Skeletal muscle satellite cell (primary cell): ENCODE results near the gene GALNT9.

Experiments used
- H3K27me3 ChIP-seq: 2 replicates; pipeline ENCODE4 v1.7.0; 2013; ENCODE audit warnings: low read length; ENCODE audit not compliant: control insufficient read depth, insufficient read depth
- H3K36me3 ChIP-seq: 2 replicates; pipeline ENCODE4 v1.7.0; 2013; ENCODE audit warnings: mild to moderate bottlenecking, control low read depth, low read length; ENCODE audit not compliant: insufficient read depth
- H3K4me1 ChIP-seq: 2 replicates; pipeline ENCODE4 v1.7.0; 2013; ENCODE audit warnings: low read length; ENCODE audit not compliant: control insufficient read depth, insufficient read depth
- H3K4me2 ChIP-seq: 2 replicates; pipeline ENCODE4 v1.7.0; 2013; ENCODE audit warnings: mild to moderate bottlenecking, low read length
- H3K4me3 ChIP-seq: 2 replicates; pipeline ENCODE4 v1.7.0; 2013; ENCODE audit warnings: low read length
- H3K9ac ChIP-seq: 2 replicates; pipeline ENCODE4 v1.7.0; 2013; ENCODE audit warnings: mild to moderate bottlenecking, low read depth, low read length, moderate library complexity
- H3K9me3 ChIP-seq: replicated peaks from 2 replicates; pipeline ENCODE4 v1.7.0; 2013; ENCODE audit warnings: mild to moderate bottlenecking, control low read depth, low read length

GALNT9 gene

DNA sequence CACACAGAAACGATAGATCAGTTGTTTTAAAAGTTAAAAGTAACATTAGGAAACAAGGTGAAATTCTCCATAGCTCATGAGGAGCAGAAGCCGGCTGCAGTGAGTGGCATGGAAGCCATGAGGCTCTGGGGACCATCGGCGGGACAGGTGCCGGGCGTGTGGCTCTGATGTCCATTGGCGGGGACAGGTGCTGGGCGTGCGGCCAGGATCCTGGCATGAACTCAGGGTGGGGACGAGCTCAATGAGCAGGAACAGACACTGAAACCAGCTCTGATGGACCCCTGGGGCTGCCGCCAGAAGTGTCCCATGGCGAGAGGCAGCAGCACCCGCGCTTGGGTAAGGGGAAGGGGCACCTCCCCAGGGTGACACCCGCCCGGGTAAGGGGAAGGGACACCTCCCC is 110.1 kb downstream of the GALNT9 start:
- Histone ChIP-seq H3K9me3 (peaks cover 4% of the 10 kb centered on the region), H3K4me1 (no peaks in the 10 kb centered on the region), H3K9ac (no peak overlapping the region), H3K36me3 (no peaks in the 10 kb centered on the region), H3K4me3 (no peak overlapping the region), H3K27me3 (peaks cover 38% of the 10 kb centered on the region), H3K4me2 (no peak overlapping the region)

DNA sequence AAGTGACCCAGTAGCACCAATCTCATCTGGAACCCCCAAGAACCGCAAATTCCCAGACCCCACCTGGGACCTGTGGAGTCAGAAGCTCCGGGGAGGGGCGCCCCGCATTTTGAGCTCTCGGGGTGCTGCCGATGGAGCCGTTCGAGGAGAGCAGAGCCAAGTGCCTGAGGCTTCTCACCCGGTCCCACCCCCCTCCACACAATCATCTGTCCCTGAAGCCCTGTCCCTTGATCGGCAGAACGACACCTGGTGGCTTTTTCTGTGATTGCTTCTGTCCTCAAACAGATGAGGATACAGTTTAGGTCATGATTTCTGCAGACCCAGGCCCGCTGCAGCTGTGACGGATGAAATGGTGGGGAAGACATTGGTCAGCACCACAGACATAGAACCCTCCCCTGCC is 110.5 kb downstream of the GALNT9 start:
- Histone ChIP-seq H3K9me3 (peaks cover 4% of the 10 kb centered on the region), H3K4me1 (no peaks in the 10 kb centered on the region), H3K27me3 (peaks cover 38% of the 10 kb centered on the region), H3K9ac (no peak overlapping the region), H3K36me3 (no peaks in the 10 kb centered on the region), H3K4me3 (no peak overlapping the region), H3K4me2 (no peak overlapping the region)

DNA sequence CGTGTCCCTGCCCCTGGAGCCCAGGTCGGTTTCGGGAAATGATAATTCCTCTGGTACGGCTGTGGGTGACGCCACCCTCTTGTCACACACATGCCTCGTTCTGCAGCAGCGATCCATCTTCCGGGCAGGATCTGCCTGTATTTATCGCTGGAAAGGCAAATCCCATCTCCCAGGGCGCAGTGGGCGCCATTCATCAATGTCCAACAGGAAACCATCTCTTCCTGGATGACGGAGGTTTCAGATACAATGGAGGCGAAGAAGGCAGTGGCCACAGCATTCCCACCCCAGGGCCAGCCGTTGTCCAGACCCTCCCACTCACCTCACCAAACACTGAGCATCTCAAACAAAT is 110.9 kb downstream of the GALNT9 start:
- Histone ChIP-seq H3K9ac (no peak overlapping the region), H3K4me1 (no peaks in the 10 kb centered on the region), H3K27me3 (peaks cover 38% of the 10 kb centered on the region), H3K4me3 (no peak overlapping the region), H3K4me2 (no peak overlapping the region), H3K36me3 (no peaks in the 10 kb centered on the region), H3K9me3 (peaks cover 4% of the 10 kb centered on the region)

DNA sequence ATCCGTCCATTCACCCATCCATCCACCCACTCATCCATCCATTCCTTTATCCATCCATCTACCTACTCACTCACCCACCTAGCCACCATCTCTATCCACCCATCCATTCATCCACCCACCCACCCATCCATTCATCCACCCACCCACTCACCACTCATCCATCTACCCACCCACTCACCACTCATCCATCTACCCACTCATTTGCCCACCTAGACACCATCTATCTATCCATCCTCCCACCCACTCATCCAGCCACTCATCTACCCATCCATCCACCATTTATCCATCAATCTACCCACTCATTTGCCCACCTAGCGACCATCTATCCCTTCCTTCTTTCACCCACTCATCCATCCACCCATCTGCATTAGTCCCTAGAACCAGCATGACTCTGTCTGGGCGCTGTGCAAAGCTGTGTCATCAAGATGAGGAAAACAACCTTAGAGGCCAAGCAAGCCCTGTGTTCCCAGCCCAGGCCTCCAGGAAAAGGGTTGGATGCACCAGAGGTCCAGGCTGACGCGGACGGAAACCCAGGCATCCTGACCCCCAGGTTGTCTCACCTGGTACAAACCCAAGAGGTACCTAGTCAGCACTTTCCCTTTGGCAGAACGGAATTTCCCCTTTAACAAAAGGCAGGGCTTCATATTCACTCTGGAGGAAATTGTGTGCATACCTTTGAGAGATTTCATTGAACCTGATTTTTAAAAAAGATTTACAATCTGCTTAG is 111.4 kb downstream of the GALNT9 start:
- Histone ChIP-seq H3K4me2 (no peak overlapping the region), H3K4me1 (no peaks in the 10 kb centered on the region), H3K4me3 (no peak overlapping the region), H3K27me3 (peaks cover 38% of the 10 kb centered on the region), H3K9ac (no peak overlapping the region), H3K36me3 (no peaks in the 10 kb centered on the region), H3K9me3 (peaks cover 4% of the 10 kb centered on the region)

DNA sequence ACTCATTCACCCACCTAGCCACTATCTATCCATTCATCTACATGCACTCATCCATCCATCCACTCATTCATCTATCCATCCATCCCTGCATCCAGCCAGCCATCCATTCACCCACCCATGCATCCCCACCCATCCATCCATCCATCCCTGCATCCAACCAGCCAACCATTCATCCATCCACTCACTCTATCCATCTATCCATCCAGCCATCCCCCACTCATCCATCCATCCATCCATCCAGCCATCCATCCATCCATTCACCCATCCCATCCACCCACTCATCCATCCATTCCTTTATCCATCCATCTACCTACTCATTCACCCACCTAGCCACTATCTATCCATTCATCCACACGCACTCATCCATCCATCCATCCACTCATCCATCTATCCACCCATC is 112.0 kb downstream of the GALNT9 start:
- no peak overlapping the region for H3K9ac ChIP-seq
- H3K4me1 ChIP-seq: no peaks in the 10 kb centered on the region
- H3K4me2 ChIP-seq: no peak overlapping the region
- H3K4me3 ChIP-seq: no peak overlapping the region
- peaks cover 35% of the 10 kb centered on the region for H3K27me3 ChIP-seq
- H3K9me3 ChIP-seq: peaks cover 4% of the 10 kb centered on the region
- no peaks in the 10 kb centered on the region for H3K36me3 ChIP-seq

DNA sequence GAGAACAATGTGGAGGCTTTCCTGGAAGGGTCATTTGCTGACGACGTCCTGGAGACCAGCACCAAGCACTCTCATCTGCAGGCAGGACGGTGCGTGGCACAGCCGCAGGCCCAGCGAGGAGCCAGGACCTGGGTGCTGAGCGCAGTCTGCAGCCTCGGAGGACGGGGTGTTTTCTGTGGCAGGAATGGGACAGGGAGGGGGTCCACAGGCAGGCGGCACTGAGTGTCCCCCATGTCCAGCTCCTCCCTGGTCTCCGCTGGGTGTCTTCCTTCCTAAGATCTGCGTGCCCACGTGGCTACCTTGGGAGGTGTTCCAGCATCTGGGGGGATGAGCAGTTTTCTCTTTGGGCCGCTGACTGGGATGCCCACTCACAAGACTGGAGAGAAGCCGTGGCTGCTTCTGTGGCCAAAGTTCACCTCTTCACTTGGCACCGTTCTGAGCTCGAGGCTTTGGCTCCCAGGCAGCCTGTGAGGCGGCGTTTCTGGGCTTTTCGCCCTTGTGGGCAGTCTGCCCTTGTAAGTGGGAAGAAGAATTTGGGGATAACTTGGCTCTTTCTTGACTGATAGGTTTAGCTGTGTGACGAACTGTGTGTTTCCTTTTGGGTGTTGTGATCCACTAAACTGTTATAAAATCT is 112.9 kb downstream of the GALNT9 start:
- Histone ChIP-seq H3K4me1 (no peaks in the 10 kb centered on the region), H3K4me3 (no peak overlapping the region), H3K4me2 (no peak overlapping the region), H3K27me3 (peaks cover 31% of the 10 kb centered on the region), H3K9me3 (peaks cover 4% of the 10 kb centered on the region), H3K36me3 (no peaks in the 10 kb centered on the region), H3K9ac (no peak overlapping the region)

DNA sequence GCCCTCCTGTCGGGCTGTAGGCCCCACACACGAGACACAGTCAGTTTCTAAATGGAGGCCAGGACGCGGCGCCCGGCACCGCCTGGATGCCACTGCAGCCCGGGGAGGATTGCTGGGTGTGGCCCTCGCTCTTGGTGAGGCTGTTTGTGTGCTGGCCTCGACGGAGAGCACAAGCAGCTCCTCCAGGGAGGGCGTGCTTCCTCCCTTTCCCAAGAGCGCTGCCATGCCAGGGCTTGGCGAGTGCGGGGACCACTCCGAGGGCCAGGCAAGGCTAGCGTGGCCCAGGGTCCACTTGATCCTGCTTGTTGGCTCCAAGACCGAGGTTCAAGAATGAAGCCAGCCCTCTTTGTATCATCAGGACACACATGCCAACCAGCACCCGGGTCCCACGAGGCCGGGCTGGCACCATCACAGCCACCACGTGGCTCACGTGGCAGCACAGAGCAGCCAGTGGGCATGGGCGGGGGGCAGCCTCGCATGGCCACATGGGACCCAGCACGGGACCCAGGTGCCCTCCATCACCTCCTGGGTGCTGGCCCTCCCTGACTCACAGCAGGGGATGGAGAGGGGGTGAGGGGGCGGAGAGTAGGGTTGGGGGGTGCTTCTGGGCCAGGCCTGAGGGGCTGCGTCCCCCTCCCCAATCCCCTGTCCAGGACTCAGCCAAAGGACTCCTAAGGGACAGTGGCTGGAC is 113.9 kb downstream of the GALNT9 start:
- H3K4me1 ChIP-seq: no peaks in the 10 kb centered on the region
- no peaks in the 10 kb centered on the region for H3K36me3 ChIP-seq
- H3K27me3 ChIP-seq: peaks cover 30% of the 10 kb centered on the region
- peaks cover 4% of the 10 kb centered on the region for H3K9me3 ChIP-seq
- no peak overlapping the region for H3K4me2 ChIP-seq
- no peak overlapping the region for H3K9ac ChIP-seq
- no peak overlapping the region for H3K4me3 ChIP-seq

DNA sequence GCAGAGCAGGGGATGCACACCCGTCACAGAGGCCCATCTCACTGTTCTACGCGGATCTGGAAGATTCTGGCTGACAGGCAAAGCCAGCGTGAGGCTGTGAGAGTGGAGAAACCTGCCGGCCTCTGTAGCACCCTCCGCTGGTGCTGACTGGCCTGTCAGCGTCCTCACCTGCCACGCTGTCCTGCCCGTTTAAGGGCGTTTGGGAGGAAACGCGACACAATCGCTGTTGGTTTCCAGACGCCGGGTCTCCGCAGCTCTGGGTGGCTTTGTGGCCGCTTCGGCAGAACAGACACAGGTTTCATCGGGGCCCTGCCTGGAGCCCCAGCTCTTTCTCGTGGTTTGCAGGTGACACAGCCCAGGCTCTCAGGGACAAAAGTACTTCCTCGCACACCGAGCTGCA is 114.5 kb downstream of the GALNT9 start:
- no peak overlapping the region for H3K4me3 ChIP-seq
- H3K36me3 ChIP-seq: no peaks in the 10 kb centered on the region
- H3K4me2 ChIP-seq: no peak overlapping the region
- peaks cover 4% of the 10 kb centered on the region for H3K9me3 ChIP-seq
- H3K9ac ChIP-seq: no peak overlapping the region
- peaks cover 25% of the 10 kb centered on the region for H3K27me3 ChIP-seq
- no peaks in the 10 kb centered on the region for H3K4me1 ChIP-seq

DNA sequence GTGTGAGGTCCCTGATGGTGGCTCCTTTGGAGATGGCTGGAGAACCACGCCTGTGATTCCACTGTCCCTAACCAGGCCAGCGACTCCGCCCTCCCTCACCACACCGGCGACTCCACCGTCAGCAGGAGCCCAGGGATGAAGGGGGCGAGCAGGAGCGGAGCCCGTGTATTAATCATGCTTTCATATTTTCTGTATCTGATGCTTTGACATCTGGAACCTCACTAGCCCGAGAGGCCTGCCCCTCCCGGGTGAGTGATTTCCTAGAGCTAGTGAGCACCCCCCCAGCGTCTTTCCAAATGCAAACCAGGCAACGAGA is 115.3 kb downstream of the GALNT9 start:
- peaks cover 4% of the 10 kb centered on the region for H3K9me3 ChIP-seq
- H3K36me3 ChIP-seq: no peaks in the 10 kb centered on the region
- no peaks in the 10 kb centered on the region for H3K4me1 ChIP-seq
- H3K4me3 ChIP-seq: no peak overlapping the region
- H3K27me3 ChIP-seq: peaks cover 21% of the 10 kb centered on the region
- H3K9ac ChIP-seq: no peak overlapping the region
- no peak overlapping the region for H3K4me2 ChIP-seq

DNA sequence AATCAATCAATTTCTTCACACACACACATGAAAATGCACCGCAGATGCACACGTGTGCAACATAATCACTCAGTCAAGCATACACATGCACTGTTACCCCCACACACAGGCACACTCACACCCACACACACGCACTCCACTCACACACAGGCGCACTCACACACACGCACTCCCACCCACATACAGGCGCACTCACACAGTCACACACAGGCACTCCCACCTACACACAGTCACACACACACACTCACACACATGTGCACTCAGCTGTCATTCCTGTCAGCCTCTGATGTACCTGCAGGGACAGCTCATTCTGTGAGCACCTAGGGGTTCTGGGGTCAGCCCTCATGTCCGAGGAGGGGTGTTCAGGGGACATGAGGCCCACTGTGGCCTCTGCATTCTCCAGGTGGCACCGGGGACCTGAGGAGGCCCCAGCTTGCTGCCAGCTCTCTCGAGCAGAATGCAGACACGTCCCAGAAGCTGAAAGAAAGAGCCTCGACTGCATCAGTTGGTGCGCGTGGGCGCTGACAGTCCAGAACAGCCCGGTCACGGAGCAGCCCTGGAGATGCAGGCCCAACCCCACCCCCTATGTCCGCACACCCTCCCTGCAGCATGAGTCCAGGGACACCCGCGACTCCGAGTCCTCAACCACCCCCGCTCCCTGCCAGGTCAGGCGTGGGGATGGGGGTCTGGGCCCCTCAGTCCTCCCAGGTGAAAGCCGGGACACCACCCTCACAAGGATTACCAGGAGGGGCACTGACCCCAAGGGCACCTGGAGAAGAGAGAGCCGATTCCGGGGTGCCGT is 115.8 kb downstream of the GALNT9 start:
- Histone ChIP-seq H3K4me2 (no peak overlapping the region), H3K4me3 (no peak overlapping the region), H3K9ac (no peak overlapping the region), H3K36me3 (no peaks in the 10 kb centered on the region), H3K27me3 (peaks cover 15% of the 10 kb centered on the region), H3K9me3 (peaks cover 4% of the 10 kb centered on the region), H3K4me1 (no peaks in the 10 kb centered on the region)

DNA sequence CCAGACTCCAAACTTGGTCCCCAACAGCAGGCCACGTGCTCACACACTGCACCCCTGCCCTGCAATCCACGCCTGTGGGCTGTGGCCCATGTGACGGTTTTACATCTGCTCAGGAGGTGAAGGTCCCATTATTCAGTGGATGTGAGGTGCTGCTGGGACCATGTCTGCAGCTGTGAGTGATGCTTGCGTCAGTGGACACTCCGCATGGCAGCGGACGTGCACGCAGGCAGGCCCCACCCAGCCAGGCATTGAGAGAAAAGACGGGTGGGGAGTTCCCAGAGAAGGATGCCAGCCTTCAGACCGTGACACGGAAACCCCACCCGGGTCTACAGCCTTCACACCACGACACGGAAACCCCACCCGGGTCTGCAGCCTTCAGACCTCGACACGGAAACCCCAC is 117.6 kb downstream of the GALNT9 start:
- H3K27me3 ChIP-seq: peaks cover 16% of the 10 kb centered on the region

More for the DNA sequence above, 117.6 kb downstream of the GALNT9 start:
- no peaks in the 10 kb centered on the region for H3K36me3 ChIP-seq
- H3K9me3 ChIP-seq: peaks cover 4% of the 10 kb centered on the region
- no peaks in the 10 kb centered on the region for H3K4me1 ChIP-seq
- no peak overlapping the region for H3K4me3 ChIP-seq
- no peak overlapping the region for H3K9ac ChIP-seq
- H3K4me2 ChIP-seq: no peak overlapping the region
